ENCODE measurements around the gene SEMA3C.

DNA sequence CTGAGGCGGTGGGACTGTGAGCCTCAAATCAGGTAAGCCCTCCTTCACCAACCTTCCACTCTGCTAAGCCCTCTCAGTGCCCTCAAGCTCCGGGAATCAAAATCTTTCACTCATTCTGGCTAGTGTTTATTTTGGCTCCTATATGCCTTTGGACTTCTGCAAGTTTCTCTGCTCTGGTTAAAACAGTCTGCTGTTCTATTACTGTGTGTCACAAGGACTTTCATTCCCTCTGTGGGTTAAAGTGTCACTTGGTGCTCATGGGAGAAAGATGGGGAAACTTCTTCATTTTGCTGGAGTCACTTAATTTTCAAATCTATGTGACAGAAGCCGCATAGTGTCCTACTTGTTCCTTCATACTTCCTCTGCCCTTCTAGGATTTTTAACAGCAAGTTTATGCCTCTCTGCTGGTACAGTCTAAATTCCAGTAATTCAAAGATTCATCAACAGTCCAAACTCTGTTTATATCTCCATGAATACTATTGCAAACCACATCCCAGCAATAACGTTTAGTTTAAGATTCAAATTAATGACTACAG lies 219.1 kb downstream of the SEMA3C start:
- TF ChIP-seq CTCF (conservative IDR thresholded peaks at IDR 0.05; ENCODE audit: low read length) (no peak), EZH2phosphoT487 (IDR thresholded peaks at IDR 0.05; ENCODE audit: borderline replicate concordance) (no peak)

Data from Loucy (cell line).